Measurements from ENCODE around the gene CLBA1. TPM values are rescaled to one million over a fixed set of nuclear protein-coding genes. Genes with fewer than 3 reads are reported as not detected.

CLBA1 gene
- total RNA-seq, 4 donors from 2014 or later: 2.4 to 8.8 (median 5.8) TPM

DNA sequence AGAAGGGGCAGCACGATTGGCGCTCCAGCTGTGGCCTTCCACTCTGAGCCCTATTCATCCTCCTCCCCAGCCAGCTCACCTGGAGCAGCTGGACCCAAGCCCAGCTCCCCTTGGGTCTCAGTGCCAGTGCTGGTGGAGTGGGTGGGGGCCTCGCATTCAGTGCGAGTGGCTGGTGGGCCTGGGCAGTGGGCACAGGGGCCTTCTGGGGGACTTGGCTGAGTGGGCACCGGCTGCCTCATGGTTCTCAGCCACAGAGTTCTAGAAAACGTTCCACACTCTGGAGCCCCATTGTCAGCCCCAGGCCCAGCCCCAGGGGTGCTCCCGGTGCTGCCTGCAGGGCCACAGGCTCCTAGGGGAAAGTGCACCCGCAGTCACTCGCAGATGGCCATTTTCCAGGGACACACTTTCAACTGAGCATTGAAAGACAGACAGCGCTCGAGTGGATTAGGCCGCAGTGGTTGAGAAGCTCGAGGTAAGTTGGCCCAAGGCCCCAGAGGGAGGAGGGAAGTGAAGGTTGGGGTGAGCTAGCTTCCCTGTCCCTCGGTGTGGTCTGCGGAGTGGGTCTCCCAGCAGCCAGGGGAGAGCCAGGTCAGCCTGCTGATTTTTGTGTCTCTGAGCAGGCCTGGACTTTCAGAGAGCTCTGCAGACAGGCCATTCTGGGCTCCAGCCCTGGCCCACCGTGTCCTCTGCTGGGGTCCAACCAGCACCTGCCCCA lies 3.8 kb downstream of the CLBA1 start:
- H3K36me3 ChIP-seq: peaks cover 0 to 49% of the 10 kb centered on the region in 2 donors
- H3K4me3 ChIP-seq: no peak overlapping the region
- no peak for ATAC-seq
- no peaks in the 10 kb centered on the region for H3K9me3 ChIP-seq
- H3K27me3 ChIP-seq: no peaks in the 10 kb centered on the region
- no peak overlapping the region for H3K27ac ChIP-seq
- H3K4me1 ChIP-seq: peaks cover 0 to 22% (median 6%) of the 10 kb centered on the region in 3 donors
- TF ChIP-seq EP300 (IDR thresholded peaks at IDR 0.05): no peak
- no peak for TF ChIP-seq POLR2AphosphoS5 (IDR thresholded peaks at IDR 0.05)
- no peak for TF ChIP-seq POLR2A (IDR thresholded peaks at IDR 0.05)
- TF ChIP-seq, protein P1, sequence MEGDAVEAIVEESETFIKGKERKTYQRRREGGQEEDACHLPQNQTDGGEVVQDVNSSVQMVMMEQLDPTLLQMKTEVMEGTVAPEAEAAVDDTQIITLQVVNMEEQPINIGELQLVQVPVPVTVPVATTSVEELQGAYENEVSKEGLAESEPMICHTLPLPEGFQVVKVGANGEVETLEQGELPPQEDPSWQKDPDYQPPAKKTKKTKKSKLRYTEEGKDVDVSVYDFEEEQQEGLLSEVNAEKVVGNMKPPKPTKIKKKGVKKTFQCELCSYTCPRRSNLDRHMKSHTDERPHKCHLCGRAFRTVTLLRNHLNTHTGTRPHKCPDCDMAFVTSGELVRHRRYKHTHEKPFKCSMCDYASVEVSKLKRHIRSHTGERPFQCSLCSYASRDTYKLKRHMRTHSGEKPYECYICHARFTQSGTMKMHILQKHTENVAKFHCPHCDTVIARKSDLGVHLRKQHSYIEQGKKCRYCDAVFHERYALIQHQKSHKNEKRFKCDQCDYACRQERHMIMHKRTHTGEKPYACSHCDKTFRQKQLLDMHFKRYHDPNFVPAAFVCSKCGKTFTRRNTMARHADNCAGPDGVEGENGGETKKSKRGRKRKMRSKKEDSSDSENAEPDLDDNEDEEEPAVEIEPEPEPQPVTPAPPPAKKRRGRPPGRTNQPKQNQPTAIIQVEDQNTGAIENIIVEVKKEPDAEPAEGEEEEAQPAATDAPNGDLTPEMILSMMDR (IDR thresholded peaks at IDR 0.05): no peak
- WGBS, 2 donors (ENCODE audit: low coverage in 1 of 2): 80 to 82% methylated on average over 1 to 3 of the region's 16 CpGs

DNA sequence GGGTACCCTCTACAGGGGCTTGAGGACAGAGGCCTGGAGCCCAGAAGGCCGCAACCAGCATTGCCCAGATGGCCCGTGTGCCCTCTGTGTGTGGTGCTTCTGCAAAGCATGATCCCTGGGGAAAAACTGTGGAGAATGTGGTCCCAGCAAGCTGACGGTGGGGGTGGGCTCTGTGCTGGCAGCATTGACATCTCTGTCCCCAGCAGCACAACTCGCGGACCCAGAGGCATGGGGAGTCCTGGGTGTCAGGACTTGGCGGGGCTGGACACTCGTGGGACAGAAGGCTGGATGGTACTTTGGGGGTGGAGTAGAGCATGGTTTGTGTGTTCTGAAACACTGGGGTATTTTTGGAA lies 4.3 kb downstream of the CLBA1 start:
- H3K36me3 ChIP-seq: peaks cover 0 to 54% of the 10 kb centered on the region in 2 donors
- WGBS, 2 donors (ENCODE audit: low coverage in 1 of 2): 77% methylated on average over 6 of the region's 7 CpGs; no CpG with 5 or more reads in 1 of the 2 donors
- TF ChIP-seq, protein P1 (IDR thresholded peaks at IDR 0.05): no peak
- TF ChIP-seq POLR2AphosphoS5 (IDR thresholded peaks at IDR 0.05): no peak
- no peak for TF ChIP-seq EP300 (IDR thresholded peaks at IDR 0.05)

GRCh38 chr14:104991896-104992230 lies 6.3 kb downstream of the CLBA1 start:
- Histone ChIP-seq H3K27me3 (no peaks in the 10 kb centered on the region), H3K36me3 (peaks cover 0 to 73% of the 10 kb centered on the region in 2 donors), H3K9me3 (no peaks in the 10 kb centered on the region), H3K27ac (no peak overlapping the region), H3K4me1 (peaks cover 0 to 4% (median 0%) of the 10 kb centered on the region in 3 donors), H3K4me3 (no peak overlapping the region)
- no peak for ATAC-seq
- WGBS, 2 donors (ENCODE audit: low coverage in 1 of 2): 94 to 96% methylated on average over 12 to 16 of the region's 34 CpGs
- TF ChIP-seq, protein P1 (IDR thresholded peaks at IDR 0.05): no peak
- TF ChIP-seq POLR2AphosphoS5 (IDR thresholded peaks at IDR 0.05) (no peak), POLR2A (IDR thresholded peaks at IDR 0.05) (no peak), EP300 (IDR thresholded peaks at IDR 0.05) (no peak)

More for the DNA sequence above, 4.3 kb downstream of the CLBA1 start:
- Histone ChIP-seq H3K9me3 (no peaks in the 10 kb centered on the region), H3K27ac (no peak overlapping the region), H3K4me3 (no peak overlapping the region), H3K27me3 (no peaks in the 10 kb centered on the region), H3K4me1 (peaks cover 0 to 19% (median 6%) of the 10 kb centered on the region in 3 donors)
- no peak for ATAC-seq

DNA sequence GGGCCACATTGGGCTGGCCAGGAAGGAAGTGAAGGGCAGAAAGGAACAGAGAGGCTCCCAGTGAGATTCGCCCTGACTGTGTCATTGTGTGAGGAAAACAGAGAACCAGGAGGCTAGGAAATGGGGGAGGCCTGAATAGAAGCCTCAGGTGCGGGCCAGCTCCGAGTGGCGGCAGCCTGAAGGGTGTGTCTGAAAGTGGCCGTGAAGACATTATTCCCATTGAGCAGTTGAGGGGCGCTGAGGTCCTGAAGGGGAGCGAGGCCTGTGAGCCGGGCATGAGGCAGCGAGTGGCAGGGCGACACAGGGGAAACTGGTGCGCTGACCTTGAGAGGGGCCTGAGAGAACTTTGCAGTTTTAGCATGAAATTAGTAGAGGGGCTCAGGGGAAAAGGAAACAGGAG lies 6.9 kb downstream of the CLBA1 start:
- no peak for ATAC-seq
- WGBS, 2 donors (ENCODE audit: low coverage in 1 of 2): 97 to 100% methylated on average over 4 to 11 of the region's 11 CpGs
- Histone ChIP-seq H3K27me3 (no peaks in the 10 kb centered on the region), H3K4me3 (no peak overlapping the region), H3K9me3 (no peaks in the 10 kb centered on the region), H3K36me3 (peaks cover 0 to 73% of the 10 kb centered on the region in 2 donors), H3K27ac (no peak overlapping the region), H3K4me1 (no peaks in the 10 kb centered on the region)
- TF ChIP-seq, protein P1 (IDR thresholded peaks at IDR 0.05): no peak
- no peak for TF ChIP-seq EP300 (IDR thresholded peaks at IDR 0.05)
- TF ChIP-seq POLR2A (IDR thresholded peaks at IDR 0.05): no peak
- TF ChIP-seq POLR2AphosphoS5 (IDR thresholded peaks at IDR 0.05): no peak

- WGBS, 2 donors (ENCODE audit: low coverage in 1 of 2): 85 to 87% methylated on average over 2 to 9 of the region's 12 CpGs
- no peak overlapping the region for H3K27ac ChIP-seq
- no peak for TF ChIP-seq POLR2AphosphoS5 (IDR thresholded peaks at IDR 0.05)
- no peak for TF ChIP-seq EP300 (IDR thresholded peaks at IDR 0.05)
- TF ChIP-seq POLR2A (IDR thresholded peaks at IDR 0.05): no peak
- TF ChIP-seq, protein P1 (IDR thresholded peaks at IDR 0.05): no peak
- H3K4me3 ChIP-seq: no peak overlapping the region
- H3K4me1 ChIP-seq: no peaks in the 10 kb centered on the region
- ATAC-seq: no peak
- H3K27me3 ChIP-seq: no peaks in the 10 kb centered on the region
- H3K36me3 ChIP-seq: peaks cover 0 to 73% of the 10 kb centered on the region in 2 donors
- H3K9me3 ChIP-seq: no peaks in the 10 kb centered on the region
These were observed 7.7 kb downstream of the CLBA1 start for GRCh38 chr14:104993306-104993705.

Data from gastroesophageal sphincter (tissue), 4 donors.